Panc1 (cell line): Measurements from ENCODE around the gene BRD9. TPM values are rescaled to one million over a fixed set of nuclear protein-coding genes. Genes with fewer than 3 reads are reported as not detected.

ENCODE experiments used
- ATAC-seq: fragments of 200-7000 bp; cut with Tn5 transposase; 2 replicates; pipeline ENCODE4 v1.9.1; 2020; ENCODE audit warnings: mild to moderate bottlenecking, moderate library complexity
- BruUV-seq: library from RNA; stranded (reverse); fragments of 400-500 nt; replicated peaks from 2 replicates; lab custom pipeline; 2021; lab: Mats Ljungman, UMichigan
- CTCF ChIA-PET: fragments of 300-600 bp; sonication (Branson Sonifier 250); formaldehyde crosslinking; loops from one replicate; lab custom pipeline; 2022; ENCODE audit warnings: antibody characterized with exemption; lab: Charles Lee
- POLR2A ChIA-PET: fragments of 300-600 bp; sonication (Branson Sonifier 250); formaldehyde crosslinking; loops from one replicate; lab custom pipeline; 2022; ENCODE audit warnings: antibody characterized with exemption; lab: Charles Lee
- DNase-seq: peaks from one replicate; pipeline ENCODE4 v3.0.0-alpha.2; 2010; ENCODE audit warnings: low read depth, low spot score
- H3K27ac ChIP-seq: 2 replicates; pipeline ENCODE4 v1.5.1; 2011; ENCODE audit warnings: mild to moderate bottlenecking, low read length, inconsistent platforms
- H3K27me3 ChIP-seq: fragments of 200-500 bp; sonication (Bioruptor generic); 2 replicates; pipeline ENCODE4 v1.6.0; 2014; ENCODE audit warnings: low read length, inconsistent platforms; ENCODE audit not compliant: control insufficient read depth, insufficient read depth
- H3K36me3 ChIP-seq: fragments of 200-500 bp; sonication (Bioruptor generic); 2 replicates; pipeline ENCODE4 v1.5.1; 2014; ENCODE audit warnings: inconsistent platforms, mild to moderate bottlenecking, low read length, moderate library complexity; ENCODE audit not compliant: control insufficient read depth, insufficient read depth
- H3K4me1 ChIP-seq: 2 replicates; pipeline ENCODE4 v1.5.1; 2011; ENCODE audit warnings: inconsistent platforms, mild to moderate bottlenecking, low read length, moderate library complexity; ENCODE audit not compliant: control insufficient read depth, insufficient read depth
- H3K4me3 ChIP-seq, 2 experiments: 2 replicates each; pipeline ENCODE4 v1.5.1; 2011 to 2012; ENCODE audit warnings: low read depth in 2 of 2, low read length in 2 of 2, mild to moderate bottlenecking in 2 of 2, inconsistent platforms in 1 of 2, moderate library complexity in 1 of 2
- H3K9me3 ChIP-seq: fragments of 200-500 bp; sonication (Bioruptor generic); 2 replicates; pipeline ENCODE4 v1.5.1; 2014; ENCODE audit warnings: low read depth, mild to moderate bottlenecking, inconsistent platforms, low read length, moderate library complexity; ENCODE audit not compliant: control insufficient read depth, insufficient read depth
- CTCF ChIP-seq: fragments of 450-650 bp; IDR thresholded peaks from 2 replicates; pipeline ENCODE4 v1.5.1; 2017; ENCODE audit warnings: mild to moderate bottlenecking
- POLR2AphosphoS5 ChIP-seq: IDR thresholded peaks from 2 replicates; pipeline ENCODE4 v1.6.1; 2012; ENCODE audit warnings: mild to moderate bottlenecking, low read depth, low read length, moderate library complexity
- REST ChIP-seq, 2 experiments: IDR thresholded peaks; 2 replicates each; pipeline ENCODE4 v1.6.1; 2011 to 2012; ENCODE audit warnings: low read depth in 2 of 2, control low read depth in 1 of 2, low read length in 1 of 2, mild to moderate bottlenecking in 1 of 2, moderate library complexity in 1 of 2; ENCODE audit not compliant: insufficient read depth in 1 of 2
- SIN3A ChIP-seq: IDR thresholded peaks from 2 replicates; pipeline ENCODE4 v1.6.1; 2012; ENCODE audit warnings: low read depth, mild to moderate bottlenecking, low read length, moderate library complexity, borderline replicate concordance; ENCODE audit not compliant: insufficient read depth
- TCF7L2 ChIP-seq: IDR thresholded peaks from 2 replicates; pipeline ENCODE4 v1.6.1; 2011; ENCODE audit warnings: mild to moderate bottlenecking, low read depth, low read length, inconsistent platforms
- in situ Hi-C: cut with HindIII; loops from 2 replicates; pipeline ENCODE4 v1.10.0; 2016; ENCODE audit warnings: low sequenced_read_pairs, low pct_unique_long_range_greater_than_20kb
- intact Hi-C: fragments of 100-400 bp; cut with micrococcal nuclease; formaldehyde crosslinking; loops from one replicate; pipeline ENCODE4 v1.10.0; 2022; ENCODE audit not compliant: unreplicated experiment
- total RNA-seq: library from RNA; stranded (reverse); gene quantifications from one replicate; pipeline ENCODE4 v1.2.1, GENCODE V29; 2021; ENCODE audit not compliant: unreplicated experiment

Gene BRD9
- total RNA-seq, 1 experiment from 2014 or later, result 64.3 TPM

- ATAC-seq (no peak), DNase-seq (no peak)
- H3K27ac ChIP-seq, result no peak overlapping the region
- intact Hi-C loops (no loop called here), in situ Hi-C loops (no loop called here)
- POLR2A ChIA-PET, result no interaction called here
- no peak overlapping the region for H3K4me3 ChIP-seq
- H3K9me3 ChIP-seq, result no peaks in the 10 kb centered on the region
- no peaks in the 10 kb centered on the region for H3K36me3 ChIP-seq
- no peak for TF ChIP-seq REST (IDR thresholded peaks at IDR 0.05; ENCODE audit: insufficient read depth in 1 of 2, low read depth in 2 of 2, low read length in 1 of 2)
- no peak for TF ChIP-seq POLR2AphosphoS5
- TF ChIP-seq SIN3A, result no peak
- no peak for TF ChIP-seq CTCF
- no peak for TF ChIP-seq TCF7L2
- CTCF ChIA-PET, result no interaction called here
- no TSS peak for BruUV-seq
- no peaks in the 10 kb centered on the region for H3K27me3 ChIP-seq
- no peaks in the 10 kb centered on the region for H3K4me1 ChIP-seq
These were observed 40.1 kb upstream of the BRD9 start for GRCh38 chr5:932628-933250.

- in situ Hi-C loops, result no loop called here
- POLR2A ChIA-PET, result no interaction called here
- Histone ChIP-seq H3K27ac (no peak overlapping the region), H3K4me3 (no peak overlapping the region), H3K4me1 (no peaks in the 10 kb centered on the region), H3K9me3 (no peaks in the 10 kb centered on the region), H3K27me3 (no peaks in the 10 kb centered on the region), H3K36me3 (no peaks in the 10 kb centered on the region)
- CTCF ChIA-PET, result interaction anchor here (0.7 kb wide), 1 partner anchor 165 kb away, joined by 4 read pairs; no protein-coding TSS in a partner anchor
- no TSS peak for BruUV-seq
- intact Hi-C loops, result no loop called here
- DNase-seq (no peak), ATAC-seq (no peak)
- TF ChIP-seq SIN3A, result no peak
- TF ChIP-seq REST (IDR thresholded peaks at IDR 0.05; ENCODE audit: insufficient read depth in 1 of 2, low read depth in 2 of 2, low read length in 1 of 2), result no peak
- TF ChIP-seq TCF7L2, result no peak
- no peak for TF ChIP-seq POLR2AphosphoS5
- no peak for TF ChIP-seq CTCF
These were observed 39.6 kb upstream of the BRD9 start for GRCh38 chr5:932151-932627.
